HEK293T (cell line): ENCODE data around the gene MAP2K5.

Experiments
- BHLHE40 ChIP-seq: fragments of 450-650 bp; IDR thresholded peaks from 2 replicates; pipeline ENCODE4 v1.6.1; 2016; ENCODE audit warnings: mild to moderate bottlenecking, moderate library complexity, borderline replicate concordance
- FOXA1 ChIP-seq: fragments of 450-650 bp; IDR thresholded peaks from 2 replicates; pipeline ENCODE4 v1.6.1; 2016; ENCODE audit warnings: mild to moderate bottlenecking
- FOXK2 ChIP-seq: fragments of 450-650 bp; IDR thresholded peaks from 2 replicates; pipeline ENCODE4 v1.6.1; 2016; ENCODE audit warnings: mild to moderate bottlenecking
- FOXM1 ChIP-seq: fragments of 450-650 bp; IDR thresholded peaks from 2 replicates; pipeline ENCODE4 v1.6.1; 2017; ENCODE audit warnings: mild to moderate bottlenecking, borderline replicate concordance
- TF ChIP-seq, protein P1 (sequence below): fragments of 450-650 bp; IDR thresholded peaks from 2 replicates; pipeline ENCODE4 v1.6.1; 2016

DNA sequence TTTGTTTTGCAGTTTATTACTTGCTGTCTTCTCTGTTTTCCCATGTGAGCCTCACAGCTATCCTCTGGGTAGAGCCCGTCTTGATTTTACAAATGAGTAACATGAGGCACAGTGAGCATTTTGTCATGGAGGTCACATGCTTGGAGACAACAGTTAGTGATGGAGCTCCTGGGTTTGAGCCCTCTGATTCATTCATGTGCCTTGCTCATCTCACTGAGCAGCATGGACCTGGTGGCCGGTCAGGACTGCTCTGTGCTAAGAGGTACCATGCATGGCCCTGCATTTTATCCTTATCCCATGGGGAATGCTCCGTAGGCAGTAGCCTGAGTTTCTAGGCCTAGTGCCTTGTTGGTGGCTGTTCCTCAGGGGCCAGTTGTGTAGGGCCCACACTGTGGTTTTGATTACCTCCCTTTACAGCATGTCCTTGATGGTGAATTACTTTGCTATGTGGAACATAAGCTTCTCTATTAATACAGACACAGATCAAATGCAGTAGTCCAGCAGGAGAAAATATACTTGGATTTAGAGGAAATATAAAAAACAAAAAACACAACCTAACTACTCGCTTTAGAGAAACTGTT, 35.6 kb downstream of the MAP2K5 start:
- TF ChIP-seq FOXK2 (no peak), BHLHE40 (no peak), FOXA1 (no peak), FOXM1 (no peak)
- TF ChIP-seq, protein P1, sequence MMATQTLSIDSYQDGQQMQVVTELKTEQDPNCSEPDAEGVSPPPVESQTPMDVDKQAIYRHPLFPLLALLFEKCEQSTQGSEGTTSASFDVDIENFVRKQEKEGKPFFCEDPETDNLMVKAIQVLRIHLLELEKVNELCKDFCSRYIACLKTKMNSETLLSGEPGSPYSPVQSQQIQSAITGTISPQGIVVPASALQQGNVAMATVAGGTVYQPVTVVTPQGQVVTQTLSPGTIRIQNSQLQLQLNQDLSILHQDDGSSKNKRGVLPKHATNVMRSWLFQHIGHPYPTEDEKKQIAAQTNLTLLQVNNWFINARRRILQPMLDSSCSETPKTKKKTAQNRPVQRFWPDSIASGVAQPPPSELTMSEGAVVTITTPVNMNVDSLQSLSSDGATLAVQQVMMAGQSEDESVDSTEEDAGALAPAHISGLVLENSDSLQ: no peak
